ENCODE results near the gene VCAM1. TPM values are rescaled to one million over a fixed set of nuclear protein-coding genes. Genes with fewer than 3 reads are reported as not detected.
"Not testable (repeated sequence)": the region's sequence is repeated elsewhere in the genome, so short reads cannot be mapped to it uniquely, and the experiment has no call there.

VCAM1 gene
- total RNA-seq, 1 donor from 2014 or later: 9.7 TPM

DNA sequence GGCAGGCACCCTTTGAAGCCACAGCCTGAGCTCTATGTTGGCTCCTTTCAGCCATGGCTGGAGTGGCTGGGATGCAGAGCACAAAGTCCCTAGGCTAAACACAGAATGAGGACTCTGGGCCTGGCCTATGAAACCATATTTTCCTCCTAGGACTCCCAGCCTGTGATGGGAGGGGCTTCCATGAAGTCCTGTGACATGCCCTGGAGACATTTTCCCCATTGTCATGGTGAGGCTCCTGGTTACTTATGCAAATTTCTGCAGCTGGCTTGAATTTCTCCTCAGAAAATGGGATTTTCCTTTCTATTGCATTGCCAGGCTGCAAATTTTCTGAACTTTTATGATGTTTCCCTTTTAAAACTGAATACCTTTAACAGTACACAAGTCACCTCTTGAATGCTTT is 61.3 kb downstream of the VCAM1 start:
- no peak for DNase-seq (ENCODE audit: low spot score)

DNA sequence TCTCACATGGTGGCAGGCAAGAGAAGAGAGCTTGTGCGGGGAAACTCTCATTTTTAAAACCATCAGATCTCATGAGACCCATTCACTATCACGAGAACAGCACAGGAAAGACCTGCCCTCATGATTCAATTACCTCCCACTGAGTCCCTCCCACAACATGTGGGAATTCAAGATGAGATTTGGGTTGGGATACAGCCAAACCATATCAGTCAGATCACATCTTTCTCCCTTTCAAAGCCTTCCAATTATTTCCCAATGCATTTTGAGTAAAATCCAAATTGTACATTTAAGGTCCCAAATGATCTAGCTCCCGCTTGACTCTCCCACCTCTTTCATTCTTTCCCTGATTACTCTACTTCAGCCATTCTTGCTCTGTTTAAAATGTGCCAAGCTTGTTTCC is 62.2 kb downstream of the VCAM1 start:
- DNase-seq (ENCODE audit: low spot score): not testable (repeated sequence)

DNA sequence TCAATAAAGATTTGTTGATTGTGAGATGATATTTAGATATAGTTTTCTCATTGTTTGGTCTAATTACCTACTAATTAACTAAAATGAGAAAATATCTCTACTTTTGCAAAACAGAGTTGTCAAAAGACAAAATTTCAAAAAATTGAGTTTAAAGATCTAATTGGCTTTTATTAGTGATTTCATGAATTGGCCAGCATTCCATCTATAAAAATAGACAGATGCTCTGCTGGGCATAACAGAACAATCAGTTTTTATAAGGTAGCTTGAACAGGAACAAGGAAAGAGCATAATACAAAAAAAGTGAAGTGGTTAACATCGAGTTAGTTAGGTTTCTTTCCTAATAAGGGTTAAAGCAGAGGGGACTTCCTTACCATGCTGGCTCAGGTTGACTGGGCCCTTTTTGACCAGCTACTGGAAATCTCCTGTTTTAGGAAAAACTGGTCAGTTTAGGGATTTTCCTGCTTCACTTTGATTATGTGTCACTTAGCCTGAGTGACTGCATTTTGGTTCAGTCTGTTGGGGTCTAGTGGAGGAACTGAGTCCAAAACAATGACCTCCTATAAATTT is 63.0 kb downstream of the VCAM1 start:
- DNase-seq (ENCODE audit: low spot score): no peak

DNA sequence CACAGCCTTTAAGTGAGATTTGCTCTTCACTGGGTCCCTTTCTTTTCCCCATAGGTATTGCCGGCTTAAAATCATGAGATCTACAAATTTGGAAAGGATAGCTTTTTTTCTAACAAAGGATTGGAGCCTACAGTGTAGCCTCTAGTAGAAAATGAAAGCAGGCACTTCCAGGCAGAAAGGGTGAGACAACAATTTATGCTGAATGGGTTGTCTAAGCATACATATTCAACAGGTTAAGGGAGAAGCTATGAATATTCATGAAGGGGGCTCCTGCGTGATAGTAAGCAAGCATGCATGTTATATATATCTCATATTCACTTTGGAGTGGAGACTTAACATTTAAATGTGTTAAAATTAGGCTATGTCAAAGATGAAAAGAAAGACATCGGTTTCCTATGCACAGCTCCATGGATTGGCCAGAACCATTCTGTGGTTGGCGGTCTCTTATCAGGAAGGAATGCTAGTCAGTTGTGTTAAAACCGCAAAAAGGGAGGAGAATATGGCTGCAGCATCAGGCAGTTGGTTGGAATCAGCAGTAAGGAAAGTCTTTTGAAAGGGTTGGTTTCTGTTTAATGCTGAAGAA is 66.0 kb downstream of the VCAM1 start:
- no peak for DNase-seq (ENCODE audit: low spot score)

DNA sequence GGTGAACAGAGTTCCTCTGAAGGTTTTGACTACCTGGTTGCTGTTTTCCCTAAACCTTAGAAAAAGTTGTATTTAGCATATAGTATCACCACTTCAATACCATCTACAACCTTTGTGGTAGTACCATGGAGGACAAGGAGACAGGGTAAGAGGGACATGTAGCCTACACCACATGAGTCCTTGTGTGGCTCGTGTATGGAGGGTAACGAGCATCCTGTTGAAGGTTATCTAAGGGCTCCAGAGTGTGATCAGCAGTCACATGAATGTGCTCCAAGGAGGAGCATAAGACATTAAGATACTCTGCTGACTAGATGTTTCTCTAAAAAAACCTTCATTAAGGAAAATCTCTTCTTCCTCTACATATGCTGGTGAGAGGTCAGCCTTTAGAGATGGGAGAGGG is 67.3 kb downstream of the VCAM1 start:
- DNase-seq (ENCODE audit: low spot score): no peak

Other genes with a start within 250 kb of the VCAM1 start
- gene GPR88, start 181.6 kb upstream of the VCAM1 start, total RNA-seq: 0.12 TPM
- gene EXTL2, start 175.1 kb downstream of the VCAM1 start, total RNA-seq: 12.8 TPM
- gene SLC30A7, start 176.3 kb downstream of the VCAM1 start, total RNA-seq: 35.0 TPM